ENCODE measurements around the gene MKRN2. TPM values are rescaled to one million over a fixed set of nuclear protein-coding genes. Genes with fewer than 3 reads are reported as not detected.

MKRN2 gene
- total RNA-seq, 1 experiment from 2014 or later, result 27.9 TPM

DNA sequence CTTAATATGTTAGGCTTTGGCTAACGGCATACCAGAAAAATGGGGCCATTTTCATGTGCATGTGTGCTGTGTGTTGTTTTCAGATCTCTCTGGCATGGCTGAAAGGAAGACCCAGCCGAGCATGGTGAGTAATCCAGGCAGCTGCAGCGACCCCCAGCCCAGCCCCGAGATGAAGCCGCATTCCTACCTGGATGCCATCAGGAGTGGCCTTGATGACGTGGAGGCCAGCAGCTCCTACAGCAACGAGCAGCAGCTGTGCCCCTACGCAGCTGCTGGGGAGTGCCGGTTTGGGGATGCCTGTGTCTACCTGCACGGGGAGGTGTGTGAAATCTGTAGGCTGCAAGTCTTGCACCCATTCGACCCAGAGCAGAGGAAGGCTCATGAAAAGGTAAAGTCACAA is 15.1 kb downstream of the MKRN2 start:
- no peak overlapping the region for H3K27ac ChIP-seq (ENCODE audit: low read depth, low read length)
- ATAC-seq, result no peak

DNA sequence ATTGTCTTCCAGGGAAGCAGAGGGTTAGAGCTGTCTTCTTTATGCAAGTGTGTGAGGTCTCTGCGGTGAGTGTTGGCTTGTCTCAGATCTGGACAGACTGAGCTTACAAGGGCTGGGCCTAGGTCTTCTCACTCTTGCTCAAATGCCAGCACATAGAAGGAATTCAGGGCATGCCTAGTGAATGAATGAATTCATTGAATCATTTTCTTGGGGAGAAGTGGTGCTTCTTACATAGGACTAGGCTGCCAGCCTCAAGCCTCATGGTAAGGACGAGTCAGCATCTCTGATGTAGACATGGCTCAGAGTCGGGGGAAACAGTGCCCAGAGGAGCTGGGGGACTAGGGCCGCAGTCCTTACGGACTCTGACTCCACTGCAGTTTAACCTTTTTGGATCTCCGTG is 17.2 kb downstream of the MKRN2 start:
- no peak for ATAC-seq
- Histone ChIP-seq H3K79me2 (ENCODE audit: insufficient read depth, low read length) (no peaks in the 10 kb centered on the region), H4K20me1 (ENCODE audit: insufficient read depth) (no peaks in the 10 kb centered on the region), H3K27ac (ENCODE audit: low read depth, low read length) (no peak overlapping the region), H3K36me3 (ENCODE audit: control insufficient read depth in 1 of 2, insufficient read depth in 2 of 2, low read length in 2 of 2) (peaks cover 28 to 36% of the 10 kb centered on the region in 2 experiments; a peak in 3 of 4 replicates), H3K4me1 (ENCODE audit: control insufficient read depth in 1 of 2, insufficient read depth in 2 of 2, low read length in 2 of 2) (no peaks in the 10 kb centered on the region), H3K9me3 (ENCODE audit: control insufficient read depth in 1 of 2, insufficient read depth in 1 of 2, low read depth in 1 of 2, low read length in 2 of 2) (no peaks in the 10 kb centered on the region), H3K9ac (ENCODE audit: low read length) (no peak overlapping the region), H3K4me3 (replicated peaks in 1 of 2; ENCODE audit: low read depth in 1 of 2, low read length in 2 of 2) (no peak overlapping the region), H3K4me2 (ENCODE audit: low read length) (no peak overlapping the region), H2AFZ (ENCODE audit: low read depth, low read length, poor library complexity, severe bottlenecking) (no peak overlapping the region), H3K27me3 (ENCODE audit: insufficient read depth, low read length) (no peaks in the 10 kb centered on the region), H3K9me2 (ENCODE audit: insufficient read depth) (no peaks in the 10 kb centered on the region)
- POLR2A ChIA-PET, result no interaction called here
- no peak for DNase-seq (ENCODE audit: low read depth, low spot score)
- CTCF ChIA-PET, result interaction anchor here (1.0 kb wide), 1 partner anchor 11 kb away, joined by 3 read pairs; no protein-coding TSS in a partner anchor
- no TSS peak for BruUV-seq (replicated peaks)
- RAD21 ChIA-PET (ENCODE audit: low non-redundant PET in 1 of 2, low total read pairs in 2 of 2, uncharacterized antibody in 2 of 2, unreplicated experiment in 2 of 2), result no interaction called here
- intact Hi-C loops (cut with micrococcal nuclease), result no loop called here
- TF ChIP-seq, protein P1, sequence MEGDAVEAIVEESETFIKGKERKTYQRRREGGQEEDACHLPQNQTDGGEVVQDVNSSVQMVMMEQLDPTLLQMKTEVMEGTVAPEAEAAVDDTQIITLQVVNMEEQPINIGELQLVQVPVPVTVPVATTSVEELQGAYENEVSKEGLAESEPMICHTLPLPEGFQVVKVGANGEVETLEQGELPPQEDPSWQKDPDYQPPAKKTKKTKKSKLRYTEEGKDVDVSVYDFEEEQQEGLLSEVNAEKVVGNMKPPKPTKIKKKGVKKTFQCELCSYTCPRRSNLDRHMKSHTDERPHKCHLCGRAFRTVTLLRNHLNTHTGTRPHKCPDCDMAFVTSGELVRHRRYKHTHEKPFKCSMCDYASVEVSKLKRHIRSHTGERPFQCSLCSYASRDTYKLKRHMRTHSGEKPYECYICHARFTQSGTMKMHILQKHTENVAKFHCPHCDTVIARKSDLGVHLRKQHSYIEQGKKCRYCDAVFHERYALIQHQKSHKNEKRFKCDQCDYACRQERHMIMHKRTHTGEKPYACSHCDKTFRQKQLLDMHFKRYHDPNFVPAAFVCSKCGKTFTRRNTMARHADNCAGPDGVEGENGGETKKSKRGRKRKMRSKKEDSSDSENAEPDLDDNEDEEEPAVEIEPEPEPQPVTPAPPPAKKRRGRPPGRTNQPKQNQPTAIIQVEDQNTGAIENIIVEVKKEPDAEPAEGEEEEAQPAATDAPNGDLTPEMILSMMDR (IDR thresholded peaks at IDR 0.05 in 2 of 3, conservative IDR thresholded peaks at IDR 0.05 in 1 of 3; ENCODE audit: borderline replicate concordance in 1 of 3, insufficient read depth in 1 of 3, low read depth in 2 of 3, low read length in 2 of 3), result no peak
- no peak for TF ChIP-seq RAD21 (IDR thresholded peaks at IDR 0.05; ENCODE audit: low read depth)
- no peak for TF ChIP-seq EZH2phosphoT487 (IDR thresholded peaks at IDR 0.05; ENCODE audit: borderline replicate concordance)
- no peak for TF ChIP-seq JUND (IDR thresholded peaks at IDR 0.05)
- no peak for TF ChIP-seq ZFX (IDR thresholded peaks at IDR 0.05)
- no peak for TF ChIP-seq SP1 (IDR thresholded peaks at IDR 0.05; ENCODE audit: low read depth)
- TF ChIP-seq FOSL1 (IDR thresholded peaks at IDR 0.05; ENCODE audit: low read depth), result no peak
- no peak for TF ChIP-seq CBX3 (IDR thresholded peaks at IDR 0.05; ENCODE audit: low read depth)
- TF ChIP-seq SRF (IDR thresholded peaks at IDR 0.05; ENCODE audit: low read depth), result no peak
- no peak for TF ChIP-seq ZNF274 (IDR thresholded peaks at IDR 0.05; ENCODE audit: low read depth, low read length)
- no peak for TF ChIP-seq TCF7L2 (IDR thresholded peaks at IDR 0.05; ENCODE audit: borderline replicate concordance, extremely low read depth, insufficient read depth, insufficient read length)
- no peak for TF ChIP-seq EZH2 (IDR thresholded peaks at IDR 0.05)
- no peak for TF ChIP-seq POLR2A (IDR thresholded peaks at IDR 0.05; ENCODE audit: borderline replicate concordance, extremely low read depth, insufficient read depth, insufficient read length)

More for the DNA sequence above, 15.1 kb downstream of the MKRN2 start:
- DNase-seq (ENCODE audit: low read depth, low spot score), result no peak
- no peak overlapping the region for H2AFZ ChIP-seq (ENCODE audit: low read depth, low read length, poor library complexity, severe bottlenecking)
- peaks cover 28 to 30% of the 10 kb centered on the region in 2 experiments; a peak in 3 of 4 replicates for H3K36me3 ChIP-seq (ENCODE audit: control insufficient read depth in 1 of 2, insufficient read depth in 2 of 2, low read length in 2 of 2)
- no peak overlapping the region for H3K4me2 ChIP-seq (ENCODE audit: low read length)
- BruUV-seq (replicated peaks), result no TSS peak
- CTCF ChIA-PET, result no interaction called here
- H3K9ac ChIP-seq (ENCODE audit: low read length), result no peak overlapping the region
- H3K27me3 ChIP-seq (ENCODE audit: insufficient read depth, low read length), result no peaks in the 10 kb centered on the region
- no peak for TF ChIP-seq EZH2 (IDR thresholded peaks at IDR 0.05)
- TF ChIP-seq SRF (IDR thresholded peaks at IDR 0.05; ENCODE audit: low read depth), result no peak
- TF ChIP-seq, protein P2, sequence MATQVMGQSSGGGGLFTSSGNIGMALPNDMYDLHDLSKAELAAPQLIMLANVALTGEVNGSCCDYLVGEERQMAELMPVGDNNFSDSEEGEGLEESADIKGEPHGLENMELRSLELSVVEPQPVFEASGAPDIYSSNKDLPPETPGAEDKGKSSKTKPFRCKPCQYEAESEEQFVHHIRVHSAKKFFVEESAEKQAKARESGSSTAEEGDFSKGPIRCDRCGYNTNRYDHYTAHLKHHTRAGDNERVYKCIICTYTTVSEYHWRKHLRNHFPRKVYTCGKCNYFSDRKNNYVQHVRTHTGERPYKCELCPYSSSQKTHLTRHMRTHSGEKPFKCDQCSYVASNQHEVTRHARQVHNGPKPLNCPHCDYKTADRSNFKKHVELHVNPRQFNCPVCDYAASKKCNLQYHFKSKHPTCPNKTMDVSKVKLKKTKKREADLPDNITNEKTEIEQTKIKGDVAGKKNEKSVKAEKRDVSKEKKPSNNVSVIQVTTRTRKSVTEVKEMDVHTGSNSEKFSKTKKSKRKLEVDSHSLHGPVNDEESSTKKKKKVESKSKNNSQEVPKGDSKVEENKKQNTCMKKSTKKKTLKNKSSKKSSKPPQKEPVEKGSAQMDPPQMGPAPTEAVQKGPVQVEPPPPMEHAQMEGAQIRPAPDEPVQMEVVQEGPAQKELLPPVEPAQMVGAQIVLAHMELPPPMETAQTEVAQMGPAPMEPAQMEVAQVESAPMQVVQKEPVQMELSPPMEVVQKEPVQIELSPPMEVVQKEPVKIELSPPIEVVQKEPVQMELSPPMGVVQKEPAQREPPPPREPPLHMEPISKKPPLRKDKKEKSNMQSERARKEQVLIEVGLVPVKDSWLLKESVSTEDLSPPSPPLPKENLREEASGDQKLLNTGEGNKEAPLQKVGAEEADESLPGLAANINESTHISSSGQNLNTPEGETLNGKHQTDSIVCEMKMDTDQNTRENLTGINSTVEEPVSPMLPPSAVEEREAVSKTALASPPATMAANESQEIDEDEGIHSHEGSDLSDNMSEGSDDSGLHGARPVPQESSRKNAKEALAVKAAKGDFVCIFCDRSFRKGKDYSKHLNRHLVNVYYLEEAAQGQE (IDR thresholded peaks at IDR 0.05; ENCODE audit: low read depth), result no peak
- TF ChIP-seq SP1 (IDR thresholded peaks at IDR 0.05; ENCODE audit: low read depth), result no peak
- no peak for TF ChIP-seq ZNF274 (IDR thresholded peaks at IDR 0.05; ENCODE audit: low read depth, low read length)
- no peak for TF ChIP-seq ELF1 (IDR thresholded peaks at IDR 0.05; ENCODE audit: borderline replicate concordance, low read depth)
- H3K9me2 ChIP-seq (ENCODE audit: insufficient read depth), result no peaks in the 10 kb centered on the region
- intact Hi-C loops (cut with micrococcal nuclease), result no loop called here
- no peak overlapping the region for H3K4me3 ChIP-seq (replicated peaks in 1 of 2; ENCODE audit: low read depth in 1 of 2, low read length in 2 of 2)
- RAD21 ChIA-PET (ENCODE audit: low non-redundant PET in 1 of 2, low total read pairs in 2 of 2, uncharacterized antibody in 2 of 2, unreplicated experiment in 2 of 2), result no interaction called here
- peaks cover 19% of the 10 kb centered on the region for H3K79me2 ChIP-seq (ENCODE audit: insufficient read depth, low read length)
- POLR2A ChIA-PET, result no interaction called here
- no peaks in the 10 kb centered on the region for H3K4me1 ChIP-seq (ENCODE audit: control insufficient read depth in 1 of 2, insufficient read depth in 2 of 2, low read length in 2 of 2)
- no peaks in the 10 kb centered on the region for H3K9me3 ChIP-seq (ENCODE audit: control insufficient read depth in 1 of 2, insufficient read depth in 1 of 2, low read depth in 1 of 2, low read length in 2 of 2)
- H4K20me1 ChIP-seq (ENCODE audit: insufficient read depth), result no peaks in the 10 kb centered on the region

Data from HCT116 (cell line).